Testis (tissue), 2 donors: ENCODE measurements around the gene GRM4.

Experiments used
- CTCF ChIP-seq, 3 experiments: fragments of 450-650 bp in 2 of 3; fragments of 200-600 bp in 1 of 3; sonication (generic) in 1 of 3; IDR thresholded peaks; one replicate each; pipeline ENCODE4 v1.5.1; 2016 to 2019; ENCODE audit warnings: antibody characterized with exemption in 3 of 3, mild to moderate bottlenecking in 2 of 3, moderate library complexity in 1 of 3
- POLR2A ChIP-seq: fragments of 450-650 bp; IDR thresholded peaks from one replicate; pipeline ENCODE4 v1.6.1; 2017; ENCODE audit warnings: antibody characterized with exemption, mild to moderate bottlenecking, moderate library complexity

GRCh38 chr6:34085453-34086170 is 60.3 kb downstream of the GRM4 start:
- TF ChIP-seq CTCF (IDR thresholded peaks at IDR 0.05) (no peak), POLR2A (no peak)
